ENCODE data around the gene LSG1. TPM values are rescaled to one million over a fixed set of nuclear protein-coding genes. Genes with fewer than 3 reads are reported as not detected.
A peak's percentile ranks its signal among the peaks of the same experiment; 100 is the strongest.

The LSG1 gene
- total RNA-seq, result 23.4 TPM
- long read RNA-seq, transcript LSG1-201 (14 exons, 3,572 nt), result major isoform, 45 of 53 reads
- long read RNA-seq, partial matches to known transcripts, result 1 of 53 reads
- long read RNA-seq, other reads (novel, unspliced or antisense), result 7 of 53 reads

DNA sequence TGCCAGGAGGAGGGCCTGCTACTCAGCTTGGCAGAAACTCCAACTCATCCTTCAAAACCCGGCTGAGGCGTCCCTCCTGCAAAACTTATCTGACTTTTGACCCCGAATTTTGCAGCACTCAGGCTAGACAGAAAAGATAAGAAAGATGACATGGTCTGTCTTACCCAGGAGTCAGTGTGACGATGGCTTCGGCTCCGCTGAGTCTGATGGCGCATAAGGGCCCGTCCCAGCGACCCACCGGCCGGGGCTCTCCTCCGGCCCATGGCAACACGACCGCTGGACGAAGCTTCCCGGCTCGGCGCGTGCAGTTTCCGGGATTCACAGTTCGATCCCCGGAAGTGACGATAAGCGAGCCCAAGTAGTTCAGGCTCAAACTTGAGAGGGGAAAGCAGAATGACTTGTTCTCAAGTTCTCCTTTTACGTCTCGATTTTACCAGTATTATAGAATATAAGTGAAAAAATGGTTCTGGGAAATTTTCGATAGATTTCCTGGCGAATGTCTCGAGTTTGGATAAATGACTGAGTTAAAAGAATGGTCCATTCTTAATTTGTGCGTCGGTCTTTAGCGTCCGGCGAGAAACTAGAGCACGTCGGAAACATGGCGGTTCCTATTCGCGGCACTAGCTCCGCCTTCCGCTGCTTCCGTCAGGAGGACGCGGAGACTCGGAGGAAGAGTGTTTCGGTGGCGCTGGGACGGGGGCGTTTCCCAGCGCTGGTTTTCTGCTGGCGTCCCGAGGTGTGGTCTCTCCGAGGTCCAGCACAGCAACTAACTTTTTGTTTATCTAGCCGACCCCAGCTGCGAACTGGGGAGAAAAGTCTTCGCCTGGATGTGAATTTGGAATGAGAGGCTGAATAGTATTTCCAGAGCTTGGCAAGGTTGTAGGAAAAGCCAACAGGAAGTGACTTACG, at the start of gene LSG1:
LSG1 (minus strand) TSS at position 292 of the 909 bp plus-strand sequence; CDS start at position 263, 29 bp downstream.
- H3K9me3 ChIP-seq (replicated peaks), result no peaks in the 10 kb centered on the region
- peak; percentile 93 for DNase-seq
- TF ChIP-seq, protein P1, sequence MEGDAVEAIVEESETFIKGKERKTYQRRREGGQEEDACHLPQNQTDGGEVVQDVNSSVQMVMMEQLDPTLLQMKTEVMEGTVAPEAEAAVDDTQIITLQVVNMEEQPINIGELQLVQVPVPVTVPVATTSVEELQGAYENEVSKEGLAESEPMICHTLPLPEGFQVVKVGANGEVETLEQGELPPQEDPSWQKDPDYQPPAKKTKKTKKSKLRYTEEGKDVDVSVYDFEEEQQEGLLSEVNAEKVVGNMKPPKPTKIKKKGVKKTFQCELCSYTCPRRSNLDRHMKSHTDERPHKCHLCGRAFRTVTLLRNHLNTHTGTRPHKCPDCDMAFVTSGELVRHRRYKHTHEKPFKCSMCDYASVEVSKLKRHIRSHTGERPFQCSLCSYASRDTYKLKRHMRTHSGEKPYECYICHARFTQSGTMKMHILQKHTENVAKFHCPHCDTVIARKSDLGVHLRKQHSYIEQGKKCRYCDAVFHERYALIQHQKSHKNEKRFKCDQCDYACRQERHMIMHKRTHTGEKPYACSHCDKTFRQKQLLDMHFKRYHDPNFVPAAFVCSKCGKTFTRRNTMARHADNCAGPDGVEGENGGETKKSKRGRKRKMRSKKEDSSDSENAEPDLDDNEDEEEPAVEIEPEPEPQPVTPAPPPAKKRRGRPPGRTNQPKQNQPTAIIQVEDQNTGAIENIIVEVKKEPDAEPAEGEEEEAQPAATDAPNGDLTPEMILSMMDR (IDR thresholded peaks at IDR 0.05; ENCODE audit: borderline replicate concordance), result no peak
- peak within 1 kb of the TSS; percentile 85 for H3K4me3 ChIP-seq
- H3K36me3 ChIP-seq, result peaks cover 12% of the 10 kb centered on the region
- no peaks in the 10 kb centered on the region for H3K27me3 ChIP-seq (ENCODE audit: low read depth)
- intact Hi-C loops (cut with micrococcal nuclease), result no loop called here
- H3K27ac ChIP-seq (replicated peaks), result peak within 1 kb of the TSS; percentile 90
- H3K4me1 ChIP-seq, result peaks cover 32% of the 10 kb centered on the region

DNA sequence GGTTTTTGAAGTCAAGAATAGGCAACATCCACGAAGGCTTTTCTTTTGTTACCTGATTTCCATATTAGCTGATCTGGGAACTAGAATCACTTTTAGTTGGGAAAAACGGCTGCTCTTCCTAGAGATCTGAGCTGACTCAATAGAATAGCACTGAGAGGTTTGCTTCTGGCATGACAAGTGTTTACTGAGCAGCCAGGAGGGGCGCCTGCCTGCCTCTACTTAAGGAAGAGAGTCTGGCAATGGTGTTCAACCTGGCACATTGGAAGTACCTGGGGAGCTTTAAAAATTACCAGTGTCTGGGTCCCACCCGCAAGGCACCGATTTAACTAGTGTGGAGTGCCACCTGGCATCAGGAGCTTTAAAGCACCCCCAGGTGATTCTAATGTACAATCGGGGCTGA, 48.1 kb upstream of the LSG1 start:
- TF ChIP-seq, protein P1 (IDR thresholded peaks at IDR 0.05; ENCODE audit: borderline replicate concordance), result no peak
- no peak overlapping the region for H3K4me3 ChIP-seq
- H3K9me3 ChIP-seq (replicated peaks), result no peaks in the 10 kb centered on the region

DNA sequence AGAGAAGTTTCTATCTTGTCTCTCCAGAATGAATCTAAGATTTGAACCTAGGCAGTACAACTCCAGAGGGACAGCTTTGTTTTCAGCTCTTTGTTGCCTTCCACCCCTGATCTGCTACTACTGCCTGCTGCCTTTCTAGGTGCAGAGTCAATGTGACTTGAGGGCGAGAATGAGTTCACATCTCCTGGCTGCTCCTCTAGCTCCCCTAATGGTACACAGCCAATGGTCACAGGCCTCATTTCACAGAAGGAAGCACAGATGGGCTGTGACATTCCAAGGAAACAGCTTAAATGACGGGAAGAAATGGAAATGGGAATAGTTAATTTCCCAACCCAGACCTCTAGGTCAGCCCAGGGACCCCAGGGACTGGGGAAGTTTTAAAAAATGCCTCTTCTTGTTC, 46.1 kb upstream of the LSG1 start:
- no peak overlapping the region for H3K27ac ChIP-seq (replicated peaks)
- no peaks in the 10 kb centered on the region for H3K27me3 ChIP-seq (ENCODE audit: low read depth)
- DNase-seq, result no peak
- TF ChIP-seq, protein P1 (IDR thresholded peaks at IDR 0.05; ENCODE audit: borderline replicate concordance), result no peak
- H3K36me3 ChIP-seq, result no peaks in the 10 kb centered on the region
- no peaks in the 10 kb centered on the region for H3K9me3 ChIP-seq (replicated peaks)
- no peaks in the 10 kb centered on the region for H3K4me1 ChIP-seq
- H3K4me3 ChIP-seq, result no peak overlapping the region
- intact Hi-C loops (cut with micrococcal nuclease), result no loop called here

More for the DNA sequence above, 48.1 kb upstream of the LSG1 start:
- Histone ChIP-seq H3K36me3 (no peaks in the 10 kb centered on the region), H3K27me3 (ENCODE audit: low read depth) (no peaks in the 10 kb centered on the region), H3K4me1 (no peaks in the 10 kb centered on the region), H3K27ac (replicated peaks) (no peak overlapping the region)
- no peak for DNase-seq
- intact Hi-C loops (cut with micrococcal nuclease), result no loop called here

DNA sequence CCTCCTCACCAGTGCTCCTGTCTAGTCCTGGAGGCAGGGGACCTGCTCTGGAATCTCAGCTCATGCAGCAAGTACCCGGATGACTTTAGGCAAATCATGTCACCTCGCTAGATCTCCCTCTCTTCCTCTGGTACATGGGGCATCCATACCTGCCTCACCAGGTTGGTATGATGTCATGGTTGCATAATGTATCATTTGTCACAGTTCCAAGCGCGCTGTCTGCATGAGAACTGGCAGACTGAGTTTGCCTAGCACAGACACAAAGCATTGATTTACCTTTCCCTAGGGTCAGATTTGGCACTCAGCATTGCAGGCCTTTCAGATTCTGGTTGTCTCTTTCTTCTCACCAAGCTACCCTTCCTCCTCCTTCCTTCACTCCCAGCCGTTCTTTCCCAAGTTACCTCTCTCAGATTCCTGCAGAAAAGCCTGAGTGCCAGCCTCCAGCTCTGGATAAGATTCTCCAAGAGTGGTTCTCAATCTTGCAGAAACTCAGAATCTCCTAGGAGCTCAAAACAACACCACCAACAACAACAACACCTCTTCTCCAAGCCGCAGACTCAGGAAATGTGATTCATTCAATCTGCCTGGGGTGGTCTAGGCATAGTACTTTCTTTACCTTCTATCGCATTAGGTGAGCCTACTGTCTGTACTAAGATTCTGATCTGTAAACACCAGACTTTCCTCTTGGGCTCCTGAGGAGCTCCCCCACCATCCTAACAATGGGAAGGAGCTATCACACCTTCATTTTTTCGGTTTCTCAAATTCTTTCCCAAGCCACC, 43.2 kb upstream of the LSG1 start:
- peaks cover 13% of the 10 kb centered on the region for H3K4me1 ChIP-seq
- no peak overlapping the region for H3K27ac ChIP-seq (replicated peaks)
- H3K27me3 ChIP-seq (ENCODE audit: low read depth), result no peaks in the 10 kb centered on the region
- no peaks in the 10 kb centered on the region for H3K36me3 ChIP-seq
- intact Hi-C loops (cut with micrococcal nuclease), result no loop called here
- H3K4me3 ChIP-seq, result no peak overlapping the region
- DNase-seq, result no peak
- H3K9me3 ChIP-seq (replicated peaks), result no peaks in the 10 kb centered on the region
- TF ChIP-seq, protein P1 (IDR thresholded peaks at IDR 0.05; ENCODE audit: borderline replicate concordance), result no peak

- no peaks in the 10 kb centered on the region for H3K9me3 ChIP-seq (replicated peaks)
- intact Hi-C loops (cut with micrococcal nuclease), result no loop called here
Measured at GRCh38 chr3:194714564-194714963, 42.6 kb upstream of the LSG1 start.

More at GRCh38 chr3:194714564-194714963, 42.6 kb upstream of the LSG1 start:
- TF ChIP-seq, protein P1 (IDR thresholded peaks at IDR 0.05; ENCODE audit: borderline replicate concordance), result no peak
- Histone ChIP-seq H3K27ac (replicated peaks) (no peak overlapping the region), H3K4me3 (no peak overlapping the region), H3K27me3 (ENCODE audit: low read depth) (no peaks in the 10 kb centered on the region), H3K4me1 (peaks cover 13% of the 10 kb centered on the region), H3K36me3 (no peaks in the 10 kb centered on the region)
- DNase-seq, result no peak

All from left ventricle myocardium inferior (tissue), 1 donor.